ENCODE results near the gene RNASE13.

The RNASE13 gene

DNA sequence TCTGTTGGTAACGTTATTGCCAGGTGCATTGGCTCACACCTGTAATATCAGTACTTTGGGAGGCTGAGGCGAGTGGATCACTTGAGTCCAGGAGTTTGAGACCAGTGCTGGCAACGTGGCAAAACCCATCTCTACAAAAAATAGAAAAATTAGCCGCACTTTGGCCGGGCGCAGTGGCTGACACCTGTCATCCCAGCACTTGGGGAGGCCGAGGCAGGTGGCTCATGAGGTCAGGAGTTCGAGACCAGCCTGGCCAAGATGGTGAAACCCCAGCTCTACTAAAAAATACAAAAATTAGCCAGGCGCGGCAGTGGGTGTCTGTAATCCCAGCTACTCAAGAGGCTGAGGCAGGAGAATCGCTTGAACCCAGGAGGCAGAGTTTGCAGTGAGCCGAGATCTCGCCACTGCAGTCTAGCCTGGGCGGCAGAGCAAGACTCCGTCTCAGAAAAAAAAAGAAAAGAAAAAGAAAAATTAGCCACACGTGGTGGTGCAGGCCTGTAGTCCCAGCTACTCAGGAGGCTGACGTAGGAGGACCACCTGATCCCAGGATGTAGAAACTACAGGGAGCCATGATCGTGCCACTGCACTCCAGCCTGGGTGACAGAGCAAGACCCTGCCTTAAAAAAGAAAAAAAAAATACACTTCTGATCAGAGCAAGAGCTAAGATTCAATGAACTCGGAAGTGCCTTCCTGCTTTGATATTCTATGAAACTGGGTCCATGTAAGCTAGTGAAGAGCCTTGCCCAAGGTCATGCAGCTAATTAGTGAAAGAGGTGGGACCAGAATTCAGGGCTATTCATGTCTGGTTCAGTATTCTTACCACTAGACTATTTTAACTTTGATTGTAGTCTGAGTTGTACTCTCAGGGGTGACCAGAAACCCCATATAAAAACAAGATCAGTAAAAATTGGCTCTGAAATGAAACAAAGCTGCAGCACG, 18.8 kb upstream of the RNASE13 start:
- in situ Hi-C loops (cut with HindIII; ENCODE audit: low sequenced_read_pairs) = no loop called here
- no peak for DNase-seq (ENCODE audit: low read depth, low spot score)
- H3K4me3 ChIP-seq (ENCODE audit: low read depth, low read length) = no peak overlapping the region
- TF ChIP-seq, protein P1, sequence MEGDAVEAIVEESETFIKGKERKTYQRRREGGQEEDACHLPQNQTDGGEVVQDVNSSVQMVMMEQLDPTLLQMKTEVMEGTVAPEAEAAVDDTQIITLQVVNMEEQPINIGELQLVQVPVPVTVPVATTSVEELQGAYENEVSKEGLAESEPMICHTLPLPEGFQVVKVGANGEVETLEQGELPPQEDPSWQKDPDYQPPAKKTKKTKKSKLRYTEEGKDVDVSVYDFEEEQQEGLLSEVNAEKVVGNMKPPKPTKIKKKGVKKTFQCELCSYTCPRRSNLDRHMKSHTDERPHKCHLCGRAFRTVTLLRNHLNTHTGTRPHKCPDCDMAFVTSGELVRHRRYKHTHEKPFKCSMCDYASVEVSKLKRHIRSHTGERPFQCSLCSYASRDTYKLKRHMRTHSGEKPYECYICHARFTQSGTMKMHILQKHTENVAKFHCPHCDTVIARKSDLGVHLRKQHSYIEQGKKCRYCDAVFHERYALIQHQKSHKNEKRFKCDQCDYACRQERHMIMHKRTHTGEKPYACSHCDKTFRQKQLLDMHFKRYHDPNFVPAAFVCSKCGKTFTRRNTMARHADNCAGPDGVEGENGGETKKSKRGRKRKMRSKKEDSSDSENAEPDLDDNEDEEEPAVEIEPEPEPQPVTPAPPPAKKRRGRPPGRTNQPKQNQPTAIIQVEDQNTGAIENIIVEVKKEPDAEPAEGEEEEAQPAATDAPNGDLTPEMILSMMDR (IDR thresholded peaks at IDR 0.05; ENCODE audit: low read depth, low read length) = no peak

DNA sequence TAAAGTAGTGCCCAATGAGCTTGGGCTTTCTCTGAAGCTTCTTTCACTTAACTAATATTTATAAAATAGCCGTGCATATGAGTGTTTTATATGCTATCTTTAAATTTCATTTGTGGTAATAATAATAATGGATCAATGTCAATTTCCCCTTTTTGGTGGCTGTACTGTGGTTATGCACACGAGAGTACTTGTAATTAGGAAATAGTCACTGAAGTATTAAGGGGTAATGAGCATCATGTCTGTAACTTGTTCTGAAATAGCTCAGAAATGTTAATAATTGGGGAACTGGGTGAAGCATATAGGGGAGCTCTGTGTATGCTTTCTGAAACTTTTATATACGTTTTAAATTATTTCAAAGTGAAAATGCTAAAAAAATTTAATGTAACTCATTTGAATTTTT, 16.0 kb upstream of the RNASE13 start:
- no peak overlapping the region for H3K4me3 ChIP-seq (ENCODE audit: low read depth, low read length)
- TF ChIP-seq, protein P1 (IDR thresholded peaks at IDR 0.05; ENCODE audit: low read depth, low read length) = no peak
- in situ Hi-C loops (cut with HindIII; ENCODE audit: low sequenced_read_pairs) = no loop called here
- DNase-seq (ENCODE audit: low read depth, low spot score) = no peak

DNA sequence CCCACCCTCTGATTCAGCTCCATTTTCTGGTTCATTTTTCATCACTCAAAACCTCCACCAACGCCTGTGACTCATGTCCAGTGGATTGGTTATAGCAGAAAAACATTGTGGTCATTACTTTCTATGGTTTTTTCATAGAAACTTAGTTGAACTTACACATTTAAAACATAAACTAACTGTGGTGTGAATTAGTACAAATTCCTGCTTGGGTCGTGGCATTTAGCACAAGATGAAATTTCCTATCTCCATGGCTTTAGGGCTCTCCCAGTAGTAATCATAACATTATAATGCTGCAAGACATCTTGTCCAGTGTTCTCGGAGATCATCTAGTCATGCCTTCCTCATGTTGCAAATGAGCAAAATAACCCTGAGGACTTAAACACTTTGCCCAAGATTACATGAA, 14.7 kb upstream of the RNASE13 start:
- TF ChIP-seq, protein P1 (IDR thresholded peaks at IDR 0.05; ENCODE audit: low read depth, low read length) = no peak
- DNase-seq (ENCODE audit: low read depth, low spot score) = no peak
- H3K4me3 ChIP-seq (ENCODE audit: low read depth, low read length) = no peak overlapping the region
- in situ Hi-C loops (cut with HindIII; ENCODE audit: low sequenced_read_pairs) = no loop called here

DNA sequence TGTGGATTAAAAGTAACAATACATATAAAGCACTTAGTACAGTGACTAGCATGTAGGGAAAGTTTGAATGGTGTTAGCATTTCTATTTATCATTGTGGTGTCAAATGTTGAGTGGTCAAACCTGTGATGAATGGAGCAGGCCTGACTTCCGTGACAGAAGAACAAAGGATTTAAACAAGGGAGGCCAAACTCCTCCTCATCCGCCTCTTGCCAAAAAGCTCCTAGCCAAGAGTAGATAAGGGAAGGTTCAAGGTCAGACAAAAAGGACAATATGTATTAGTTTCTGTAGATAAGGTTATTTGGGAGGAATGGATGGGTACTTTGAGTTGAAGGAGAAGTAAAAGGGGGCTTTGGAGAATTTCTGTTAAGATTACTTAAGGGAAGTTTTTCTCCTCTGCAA, 14.0 kb upstream of the RNASE13 start:
- no peak overlapping the region for H3K4me3 ChIP-seq (ENCODE audit: low read depth, low read length)
- TF ChIP-seq, protein P1 (IDR thresholded peaks at IDR 0.05; ENCODE audit: low read depth, low read length) = no peak
- DNase-seq (ENCODE audit: low read depth, low spot score) = no peak
- in situ Hi-C loops (cut with HindIII; ENCODE audit: low sequenced_read_pairs) = no loop called here

DNA sequence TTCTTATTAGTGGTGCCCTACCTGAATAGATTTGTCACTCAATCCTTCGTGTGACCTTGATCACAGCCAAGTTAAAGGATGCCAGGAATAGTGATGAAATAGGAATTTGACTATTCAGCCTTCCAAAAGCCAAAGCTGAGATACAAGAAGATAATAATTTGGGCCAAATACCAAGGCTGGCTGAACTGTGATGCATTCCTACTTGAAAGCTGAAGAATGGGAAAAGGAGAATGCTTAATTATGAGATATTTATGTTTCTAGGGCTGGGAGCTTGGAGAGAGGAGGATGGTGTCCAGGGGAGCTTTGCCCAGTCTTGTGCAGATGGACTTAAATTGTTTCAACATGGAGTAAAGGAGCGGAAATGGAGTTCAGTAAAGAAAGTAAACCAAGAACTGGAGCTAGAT, 12.8 kb upstream of the RNASE13 start:
- in situ Hi-C loops (cut with HindIII; ENCODE audit: low sequenced_read_pairs) = no loop called here
- TF ChIP-seq, protein P1 (IDR thresholded peaks at IDR 0.05; ENCODE audit: low read depth, low read length) = no peak
- no peak overlapping the region for H3K4me3 ChIP-seq (ENCODE audit: low read depth, low read length)
- no peak for DNase-seq (ENCODE audit: low read depth, low spot score)

DNA sequence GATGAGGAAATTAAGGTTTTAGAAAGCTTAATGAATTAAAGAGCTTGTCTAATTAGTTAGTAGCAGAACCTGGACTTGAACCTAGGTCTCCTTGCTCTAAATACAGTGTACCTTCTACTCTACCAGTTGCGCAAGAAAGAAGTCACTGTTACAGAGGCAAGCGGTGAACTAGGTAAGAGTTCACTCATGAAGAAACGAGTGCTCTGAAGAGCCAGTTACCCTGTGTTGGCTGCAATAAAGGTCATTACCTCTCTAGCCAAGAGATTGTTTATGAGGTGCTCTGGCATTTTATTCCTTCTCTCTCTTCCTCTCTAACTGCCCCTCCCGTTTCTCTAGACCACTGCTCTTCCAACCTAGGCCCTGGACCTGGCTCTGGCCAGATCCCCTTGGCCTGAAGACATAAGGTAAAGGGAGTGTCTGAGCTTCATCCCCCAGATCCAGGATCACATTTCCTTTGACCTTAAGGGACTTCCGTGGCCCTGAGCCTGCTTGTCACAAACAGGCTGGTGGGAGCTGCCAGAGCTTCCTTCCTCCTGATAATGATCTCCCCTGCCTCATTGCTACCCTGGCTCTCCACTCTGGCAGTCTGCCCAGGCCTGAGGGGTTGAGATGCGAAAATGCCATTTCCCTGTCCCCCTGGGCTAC, 9.5 kb upstream of the RNASE13 start:
- in situ Hi-C loops (cut with HindIII; ENCODE audit: low sequenced_read_pairs) = no loop called here
- H3K4me3 ChIP-seq (ENCODE audit: low read depth, low read length) = no peak overlapping the region
- TF ChIP-seq, protein P1 (IDR thresholded peaks at IDR 0.05; ENCODE audit: low read depth, low read length) = no peak
- DNase-seq (ENCODE audit: low read depth, low spot score) = no peak
